ENCODE results near the gene LAPTM4A.

GRCh38 chr2:20080839-20081415 lies 29.5 kb upstream of the LAPTM4A start:
- TF ChIP-seq CTCF (conservative IDR thresholded peaks at IDR 0.05) (no peak), ZFX (IDR thresholded peaks at IDR 0.05) (no peak)
